Measurements from ENCODE around the gene AQP12A.
"Not testable (repeated sequence)": the region's sequence is repeated elsewhere in the genome, so short reads cannot be mapped to it uniquely, and the experiment has no call there.

AQP12A gene

GRCh38 chr2:240663546-240664190 is 28.0 kb upstream of the AQP12A start:
- no peak for DNase-seq

- no peak for DNase-seq
These were observed 27.0 kb upstream of the AQP12A start for GRCh38 chr2:240664622-240665021.

- no peak for DNase-seq
These were observed 21.3 kb upstream of the AQP12A start for GRCh38 chr2:240670402-240670801.

- DNase-seq, result no peak
These were observed 20.7 kb upstream of the AQP12A start for GRCh38 chr2:240670950-240671349.

- DNase-seq, result no peak
These were observed 19.5 kb upstream of the AQP12A start for GRCh38 chr2:240672076-240672700.

- no peak for DNase-seq
These were observed 18.9 kb upstream of the AQP12A start for GRCh38 chr2:240672701-240673190.

- not testable (repeated sequence) for DNase-seq
These were observed 17.0 kb upstream of the AQP12A start for GRCh38 chr2:240674461-240675184.

GRCh38 chr2:240675345-240675744 is 16.3 kb upstream of the AQP12A start:
- DNase-seq, result not testable (repeated sequence)

GRCh38 chr2:240678043-240678442 is 13.6 kb upstream of the AQP12A start:
- not testable (repeated sequence) for DNase-seq

GRCh38 chr2:240678909-240679308 is 12.8 kb upstream of the AQP12A start:
- DNase-seq, result not testable (repeated sequence)

- DNase-seq, result not testable (repeated sequence)
These were observed 11.5 kb upstream of the AQP12A start for GRCh38 chr2:240680185-240680584.

GRCh38 chr2:240682431-240683224 is 9.0 kb upstream of the AQP12A start, which contains the start of gene AQP12B:
Gene AQP12B, minus strand, starts transcription at chr2:240682885. Its CDS starts 48 bp downstream, at chr2:240682837.
- not testable (repeated sequence) for DNase-seq

- DNase-seq, result not testable (repeated sequence)
These were observed 8.2 kb upstream of the AQP12A start for GRCh38 chr2:240683329-240683979.

- not testable (repeated sequence) for DNase-seq
These were observed 7.5 kb upstream of the AQP12A start for GRCh38 chr2:240683980-240684728.

- DNase-seq, result no peak
These were observed 5.8 kb upstream of the AQP12A start for GRCh38 chr2:240685771-240686371.

- DNase-seq, result no peak
These were observed 5.2 kb upstream of the AQP12A start for GRCh38 chr2:240686460-240686859.

- no peak for DNase-seq
These were observed 4.5 kb upstream of the AQP12A start for GRCh38 chr2:240687045-240687740.

GRCh38 chr2:240687741-240688552 is 3.7 kb upstream of the AQP12A start:
- DNase-seq, result no peak

GRCh38 chr2:240688553-240688919 is 3.1 kb upstream of the AQP12A start:
- DNase-seq, result no peak

- no peak for DNase-seq
These were observed 1.7 kb upstream of the AQP12A start for GRCh38 chr2:240689975-240690374.
